HG02973 (cell line): ENCODE data around the gene TTR.

Source experiments
- ATAC-seq: cut with Tn5 transposase; IDR thresholded peaks from one replicate; pipeline ENCODE4 v1.9.1; 2021; ENCODE audit warnings: moderate library complexity; ENCODE audit not compliant: unreplicated experiment

The TTR gene

DNA sequence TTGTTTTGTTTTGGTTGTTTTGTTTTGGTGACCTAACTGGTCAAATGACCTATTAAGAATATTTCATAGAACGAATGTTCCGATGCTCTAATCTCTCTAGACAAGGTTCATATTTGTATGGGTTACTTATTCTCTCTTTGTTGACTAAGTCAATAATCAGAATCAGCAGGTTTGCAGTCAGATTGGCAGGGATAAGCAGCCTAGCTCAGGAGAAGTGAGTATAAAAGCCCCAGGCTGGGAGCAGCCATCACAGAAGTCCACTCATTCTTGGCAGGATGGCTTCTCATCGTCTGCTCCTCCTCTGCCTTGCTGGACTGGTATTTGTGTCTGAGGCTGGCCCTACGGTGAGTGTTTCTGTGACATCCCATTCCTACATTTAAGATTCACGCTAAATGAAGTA is at the start of gene TTR:
TSS of gene TTR (plus strand) at position 250 of the 400 bp plus-strand sequence. CDS start at position 276, 26 bp downstream.
- no peak for ATAC-seq

DNA sequence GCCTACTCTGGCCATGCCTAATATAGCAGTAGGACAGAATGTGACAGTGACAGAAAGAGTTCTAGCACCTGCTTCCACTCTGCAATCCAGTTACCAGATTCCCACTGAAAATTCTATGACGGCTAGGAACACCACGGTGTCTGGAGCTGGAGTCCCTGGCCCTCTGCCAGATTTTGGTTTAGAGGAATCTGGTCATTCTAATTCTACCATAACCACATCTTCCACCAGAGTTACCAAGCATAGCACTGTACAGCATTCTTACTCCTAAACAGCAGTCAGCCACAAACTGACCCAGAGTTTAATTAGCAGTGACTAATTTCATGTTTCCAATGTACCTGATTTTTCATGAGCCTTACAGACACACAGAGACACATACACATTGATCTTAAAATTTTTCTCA is 45.2 kb upstream of the TTR start:
- no peak for ATAC-seq

DNA sequence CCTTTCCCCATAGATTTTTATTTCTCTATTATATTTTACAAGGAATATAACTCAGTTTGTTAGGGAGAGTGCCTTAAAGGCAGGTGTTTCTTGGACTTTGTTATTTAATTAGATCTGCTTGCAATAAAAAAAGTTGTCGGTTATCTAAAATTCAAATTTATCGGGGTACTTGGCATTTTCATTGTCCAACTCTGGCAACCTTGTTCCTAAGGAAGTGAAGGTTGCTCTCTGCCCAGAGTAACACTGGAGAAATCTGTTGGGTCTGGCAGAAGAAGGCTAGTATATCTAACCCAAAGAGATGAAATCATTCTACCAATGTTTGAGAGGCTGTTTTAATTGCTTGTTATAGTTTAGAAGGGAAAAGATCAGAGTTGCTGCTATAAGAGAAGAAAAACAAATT is 42.8 kb upstream of the TTR start:
- no peak for ATAC-seq

DNA sequence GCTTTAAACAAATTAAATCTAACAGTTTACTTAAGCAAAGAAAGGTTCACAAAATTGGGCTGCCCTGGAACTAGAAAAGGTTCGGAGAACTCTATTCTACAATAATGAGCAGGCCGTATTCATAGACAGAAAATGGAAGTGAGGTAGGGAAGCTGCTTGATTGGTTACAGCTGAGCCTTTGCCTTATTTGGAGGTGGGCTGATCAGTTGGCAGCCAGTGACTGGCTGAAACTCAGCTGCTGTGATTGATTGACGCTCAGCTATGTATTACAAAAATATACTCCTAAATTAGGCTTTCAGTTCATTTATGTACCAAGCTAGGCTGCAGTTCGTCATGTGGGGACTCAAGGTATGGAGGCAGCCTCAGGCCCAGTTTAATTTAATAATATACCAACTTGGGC is 42.3 kb upstream of the TTR start:
- no peak for ATAC-seq

DNA sequence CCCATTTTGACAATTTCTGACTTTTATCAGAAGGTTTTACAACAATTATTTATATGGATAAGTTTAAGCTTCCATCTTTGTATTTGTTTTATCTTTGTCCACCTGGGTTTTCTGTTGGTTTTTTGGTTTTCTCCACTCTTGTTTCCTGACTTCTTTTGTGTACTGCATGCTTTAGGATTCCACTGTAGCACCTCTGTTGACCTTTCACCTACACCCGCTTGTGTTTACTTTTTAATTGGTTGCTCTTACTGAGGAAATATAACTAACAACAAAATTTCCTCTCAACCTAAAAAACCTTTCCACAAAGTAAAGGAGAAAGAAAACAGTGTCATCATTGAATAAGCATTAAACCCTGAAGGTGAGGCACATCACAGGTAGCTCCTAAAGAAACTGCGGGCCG is 39.8 kb upstream of the TTR start:
- ATAC-seq: no peak

DNA sequence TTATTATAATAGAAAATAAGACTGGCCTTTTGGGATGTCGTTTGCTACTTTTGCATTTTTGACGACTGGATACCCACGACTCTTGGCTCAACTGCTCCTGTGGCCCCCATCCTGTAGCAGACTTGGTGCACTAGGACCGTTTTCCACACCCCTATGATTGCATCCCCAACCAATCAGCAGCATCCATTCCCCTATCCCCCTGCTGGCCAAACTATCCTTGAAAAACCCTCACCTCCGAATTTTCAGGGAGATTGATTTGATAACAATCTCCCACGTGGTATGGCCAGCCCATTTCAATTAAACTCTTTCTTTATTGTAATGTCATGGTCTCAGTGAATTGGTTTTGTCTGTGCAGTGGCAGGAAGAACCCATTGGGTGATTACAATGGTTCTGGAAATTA is 37.9 kb upstream of the TTR start:
- ATAC-seq: no peak

DNA sequence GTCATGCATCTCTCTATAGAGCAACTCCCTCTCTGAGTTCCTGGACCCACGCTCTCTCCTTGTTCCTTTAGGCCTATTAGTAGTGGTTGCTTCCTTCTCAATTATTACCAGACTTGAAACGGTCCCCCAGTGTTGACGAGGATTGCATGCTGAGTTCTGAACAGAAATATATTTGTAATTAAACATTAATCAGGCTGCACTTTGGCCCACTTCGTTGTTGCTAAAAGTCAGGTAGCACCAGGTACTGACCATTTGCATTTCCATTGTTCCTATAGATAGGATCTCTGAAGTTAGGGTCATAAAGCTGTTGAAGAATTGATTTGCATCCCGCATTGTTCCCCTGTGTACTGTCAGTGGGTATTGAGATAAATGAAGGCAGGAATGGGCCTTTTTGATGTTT is 36.9 kb upstream of the TTR start:
- no peak for ATAC-seq

DNA sequence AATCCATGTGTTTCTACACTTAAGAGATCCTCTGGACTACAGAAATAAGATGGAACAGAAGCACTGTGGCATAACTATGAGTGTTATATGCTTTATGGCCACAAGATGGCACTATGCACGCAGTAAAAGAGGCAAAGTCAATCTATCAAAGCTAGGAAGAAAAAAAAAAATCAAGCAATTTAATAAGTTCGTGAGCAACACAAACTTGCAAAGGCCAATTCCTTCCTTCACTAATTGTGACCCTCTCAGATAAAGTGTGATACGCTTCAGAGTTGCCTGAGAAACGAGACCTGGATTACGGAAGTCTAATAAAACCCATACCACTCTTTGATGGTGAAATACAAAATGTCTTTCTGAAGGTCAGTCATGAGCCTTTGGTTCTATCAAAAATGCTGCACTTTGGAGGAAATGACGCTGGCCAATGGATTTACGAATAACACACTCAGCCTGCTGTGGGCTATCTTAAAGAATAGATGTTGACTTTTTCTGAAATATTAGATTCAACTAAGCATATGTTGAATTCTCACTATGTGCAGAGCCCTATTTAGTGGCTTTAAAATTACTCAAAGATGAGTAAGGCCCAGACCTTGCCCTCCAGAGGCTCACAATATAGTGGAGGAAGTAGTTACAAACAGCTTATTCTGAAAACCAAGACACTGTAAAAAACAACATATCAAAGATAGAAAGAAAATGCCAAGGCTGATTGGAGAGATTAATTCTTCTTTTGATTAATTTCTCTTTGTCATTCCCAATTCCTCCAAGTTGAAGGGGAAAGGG is 35.5 kb upstream of the TTR start:
- peak; percentile 72 for ATAC-seq

DNA sequence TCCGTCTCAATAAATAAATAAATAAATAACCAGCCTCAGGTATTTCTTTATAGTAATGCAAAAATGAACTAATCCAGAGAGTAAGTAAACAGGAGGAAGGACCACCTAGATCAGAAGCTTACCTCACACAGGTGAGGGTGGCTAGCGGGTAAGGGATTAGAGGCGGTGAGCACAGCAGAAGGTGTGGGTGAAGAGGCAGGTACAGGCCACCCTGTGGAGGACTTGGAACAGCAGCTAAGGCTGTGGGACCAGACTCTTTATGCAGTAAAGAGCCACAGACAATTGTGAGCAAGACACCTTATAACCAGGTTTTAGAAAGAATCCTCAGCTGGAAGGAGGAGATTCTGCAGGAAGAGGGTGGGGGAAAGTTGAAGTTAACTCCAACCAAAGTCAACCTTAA is 34.2 kb upstream of the TTR start:
- no peak for ATAC-seq

DNA sequence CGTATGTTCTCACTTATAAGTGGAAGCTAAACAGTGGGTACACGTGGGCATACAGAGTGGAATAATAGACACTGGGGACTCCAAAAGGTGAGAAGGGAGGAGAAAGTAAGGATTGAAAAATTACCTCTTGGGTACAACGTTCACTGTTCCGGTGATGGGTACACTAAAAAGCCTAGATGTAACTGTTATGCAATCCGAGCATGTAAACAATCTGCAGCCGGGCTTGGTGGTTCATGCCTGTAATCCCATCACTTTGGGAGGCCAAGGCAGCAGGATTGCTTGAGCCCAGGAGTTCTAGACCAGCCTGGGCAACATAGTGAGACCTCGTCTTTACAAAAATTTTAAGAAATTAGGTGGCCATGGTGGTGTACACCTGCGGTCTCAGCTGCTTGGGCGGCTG is 33.1 kb upstream of the TTR start:
- no peak for ATAC-seq

DNA sequence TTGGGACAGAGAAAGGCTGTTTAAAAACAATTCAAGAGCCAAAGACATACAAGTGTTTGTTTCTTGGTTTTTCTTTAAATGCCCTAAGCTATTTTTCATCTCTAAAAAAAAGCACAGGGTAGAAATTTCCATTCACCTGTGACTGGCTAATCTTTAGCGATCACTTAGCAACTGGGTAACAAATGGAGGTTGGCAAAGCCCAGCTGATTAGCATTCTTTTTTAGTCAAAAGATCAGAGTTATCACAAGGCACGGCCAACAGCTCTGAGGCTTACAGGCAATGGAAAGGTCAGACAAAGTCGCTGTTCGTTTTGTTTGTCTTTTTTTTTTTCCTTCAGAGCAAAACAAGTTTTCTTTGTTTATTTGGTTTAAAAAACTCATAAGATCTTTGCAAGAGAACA is 29.0 kb upstream of the TTR start:
- no peak for ATAC-seq

DNA sequence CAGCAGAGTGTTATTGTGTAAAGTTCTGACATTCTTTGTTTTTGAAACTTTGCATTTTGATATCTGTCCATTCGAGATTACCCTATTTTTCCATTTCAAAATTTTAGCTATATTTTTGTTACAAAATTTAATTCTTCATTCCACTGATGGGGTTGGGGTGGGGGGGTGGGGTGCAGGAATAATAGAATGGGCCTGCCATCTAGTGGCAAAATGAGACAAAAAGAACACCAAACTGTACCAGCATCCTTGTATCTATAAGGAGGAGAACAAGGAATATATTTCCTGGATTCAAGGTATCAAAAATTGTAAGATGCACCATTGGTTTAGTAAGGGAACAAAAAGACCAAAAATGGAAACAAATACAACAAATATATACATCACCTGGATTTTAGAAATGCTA is 27.9 kb upstream of the TTR start:
- no peak for ATAC-seq

DNA sequence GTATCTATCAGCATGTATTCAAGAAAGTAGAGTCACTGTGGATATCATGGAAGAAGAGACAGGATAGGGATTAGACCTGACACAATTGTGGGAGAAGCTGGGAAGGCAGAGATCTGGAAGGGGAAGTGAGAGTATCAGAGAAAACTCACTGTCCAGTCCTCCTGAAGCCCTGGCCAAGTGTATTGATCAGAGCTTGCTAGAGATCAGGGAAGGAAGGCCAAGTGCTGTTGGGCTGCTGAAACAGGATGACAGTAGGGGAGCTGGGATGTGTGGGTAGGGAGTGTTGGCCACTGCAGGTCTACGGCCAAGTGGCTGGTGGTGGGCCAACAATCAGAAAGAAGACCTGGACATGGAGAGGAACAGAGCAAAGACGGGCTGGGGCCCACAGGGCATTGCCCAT is 26.3 kb upstream of the TTR start:
- no peak for ATAC-seq

DNA sequence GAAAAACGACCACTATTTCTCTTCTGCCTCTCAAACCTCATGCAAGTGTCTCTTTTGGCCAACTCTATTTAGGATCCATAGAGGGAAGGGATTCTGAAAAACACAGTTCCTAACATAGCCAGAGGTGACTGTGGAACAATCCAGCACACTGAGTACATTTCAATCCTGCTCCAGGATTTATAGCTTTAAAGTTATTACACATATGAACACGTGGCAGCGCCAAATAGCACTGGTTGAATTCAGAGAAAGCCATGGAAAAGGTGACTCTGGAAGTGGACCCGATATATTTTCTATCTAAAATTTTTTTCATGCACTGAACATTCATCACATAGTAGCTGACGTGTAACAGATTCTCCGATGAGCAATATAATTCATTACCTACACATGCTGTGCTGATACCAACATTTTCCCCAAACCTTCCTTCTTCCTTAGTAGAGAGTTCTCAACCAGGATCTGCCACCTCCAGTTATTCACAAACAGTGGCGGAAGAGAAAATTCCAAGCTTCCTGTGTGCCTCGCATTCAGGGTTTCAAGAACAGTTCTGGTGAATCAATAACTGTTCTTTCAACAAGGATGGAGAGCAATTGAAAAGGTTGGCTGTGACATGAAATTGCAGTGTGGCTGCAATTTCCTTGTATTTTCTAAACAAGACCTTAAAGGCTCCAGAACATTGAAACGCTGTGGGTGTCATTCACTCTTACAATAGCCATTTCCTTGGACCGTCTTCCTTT is 25.7 kb upstream of the TTR start:
- ATAC-seq: no peak

DNA sequence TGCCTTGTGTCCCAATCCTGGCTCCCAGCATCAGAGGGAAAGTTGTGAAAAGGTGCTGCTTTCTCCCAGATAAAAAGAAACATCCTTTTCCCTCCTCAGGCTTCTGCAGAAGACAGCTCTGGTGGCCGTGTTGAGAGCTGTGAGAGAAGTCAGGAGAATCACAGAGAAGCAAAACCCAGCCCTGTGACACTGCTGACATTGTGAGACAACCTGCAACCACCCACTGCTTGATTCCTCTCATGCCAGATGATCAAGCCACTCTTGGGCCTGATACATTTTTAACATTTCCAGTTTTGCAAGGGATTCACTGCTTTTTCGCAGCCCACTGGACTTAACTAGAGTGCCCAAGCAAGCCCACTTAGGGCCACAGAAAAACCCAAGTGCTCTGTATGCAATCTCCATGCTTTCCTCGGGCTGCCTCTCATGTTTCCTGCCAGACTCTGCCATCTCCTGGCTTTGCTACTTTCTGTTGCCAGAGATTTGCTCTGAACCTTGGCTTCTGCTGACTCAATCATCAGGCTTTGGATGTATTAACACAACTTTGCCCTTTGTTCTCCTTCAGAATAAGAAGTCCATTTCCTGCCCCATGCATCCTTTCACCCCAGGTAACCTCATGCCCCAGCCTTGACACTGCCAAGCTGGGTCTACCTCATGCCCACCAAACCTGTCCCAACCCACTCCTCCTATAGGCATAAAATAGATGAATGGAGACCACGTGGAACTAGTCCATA is 24.9 kb upstream of the TTR start:
- no peak for ATAC-seq

DNA sequence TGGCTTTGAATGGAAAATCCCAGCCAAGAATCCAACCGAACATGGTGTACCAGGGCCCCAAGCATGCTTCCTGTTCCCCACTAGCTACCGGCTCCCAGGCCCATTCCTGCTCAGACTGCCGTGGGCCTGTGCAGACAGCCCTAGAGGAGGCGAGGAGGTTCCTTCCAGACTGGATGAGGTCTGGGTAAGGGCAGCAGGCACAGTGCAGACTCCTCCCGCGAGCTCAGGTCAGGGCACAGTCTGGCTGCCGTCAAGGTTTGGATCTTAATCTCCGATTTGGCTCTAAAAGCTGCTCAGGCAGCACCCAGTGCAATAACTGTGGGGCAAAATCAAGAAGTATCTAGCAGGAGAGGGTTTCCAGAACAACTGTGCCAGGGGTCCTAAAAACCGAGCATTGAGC is 19.3 kb upstream of the TTR start:
- ATAC-seq: no peak

DNA sequence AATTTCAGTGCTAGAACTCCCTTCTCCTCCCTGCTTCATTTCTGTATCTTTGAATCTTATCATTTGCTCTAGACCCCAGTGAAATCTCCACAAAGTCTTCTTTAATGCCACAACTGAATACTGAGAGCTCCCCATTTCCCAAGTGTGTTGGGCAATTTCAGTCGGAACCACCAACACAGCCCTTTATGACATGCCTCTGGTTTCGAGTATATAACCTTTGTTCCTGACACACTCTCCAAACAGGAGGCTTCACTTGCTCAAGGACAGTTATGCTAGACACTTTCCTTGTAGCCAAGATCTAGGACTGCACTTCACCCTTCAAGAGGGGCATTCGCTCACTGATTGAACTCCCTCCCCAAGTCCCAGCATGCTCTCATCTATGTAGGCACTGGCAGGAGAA is 18.6 kb upstream of the TTR start:
- no peak for ATAC-seq

DNA sequence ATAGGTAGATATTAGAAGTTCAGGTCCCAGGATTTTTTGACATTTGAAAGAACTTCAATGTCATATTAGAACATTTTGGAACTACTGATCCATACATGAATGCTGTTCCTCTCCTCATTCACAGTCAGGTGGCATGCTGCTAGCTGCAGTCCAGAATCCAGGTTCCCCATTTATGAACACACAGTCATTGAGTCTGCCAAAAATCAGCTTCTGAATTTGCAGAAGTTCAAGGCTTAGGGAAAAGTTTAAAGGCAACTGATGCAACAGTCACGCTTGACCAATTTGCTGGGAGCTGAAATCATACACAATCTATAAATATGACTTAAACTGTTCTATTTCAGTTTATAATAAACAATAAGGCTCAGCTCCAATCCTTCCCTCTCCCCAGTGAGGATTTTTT is 17.3 kb upstream of the TTR start:
- ATAC-seq: no peak

DNA sequence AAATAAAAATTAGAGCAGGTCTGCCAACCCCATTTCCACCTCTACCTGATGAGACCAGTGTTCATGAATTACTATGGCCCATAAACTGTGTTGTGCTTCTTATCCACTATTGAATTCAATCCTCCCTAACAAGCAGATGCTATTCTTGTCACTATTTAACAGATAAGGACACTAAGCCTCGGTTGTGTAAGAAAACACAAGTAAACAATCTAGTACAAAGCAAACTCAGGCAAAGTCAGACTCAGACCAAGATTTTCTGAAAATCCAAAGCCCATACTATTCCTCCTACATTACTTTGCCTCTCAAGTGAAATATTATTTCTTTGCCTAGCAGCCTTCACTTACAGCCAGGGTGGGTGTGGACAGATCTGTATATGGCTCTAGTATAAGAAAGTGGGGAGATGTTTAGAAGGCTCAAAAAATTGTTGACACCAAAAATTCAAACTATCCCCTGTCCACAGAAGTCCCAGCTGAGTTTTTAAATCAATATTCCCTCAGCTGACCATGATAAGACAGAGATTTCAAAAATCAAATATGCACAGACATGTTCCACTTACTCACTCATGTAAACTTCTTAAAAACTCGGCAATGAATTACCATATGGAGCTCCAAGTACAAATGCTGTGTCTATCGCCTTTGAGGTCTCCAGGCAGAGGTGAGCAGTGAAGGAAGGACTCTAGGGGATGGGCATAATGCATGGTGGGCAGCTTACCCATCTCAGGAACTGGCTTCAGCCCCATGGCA is 16.0 kb upstream of the TTR start:
- no peak for ATAC-seq

DNA sequence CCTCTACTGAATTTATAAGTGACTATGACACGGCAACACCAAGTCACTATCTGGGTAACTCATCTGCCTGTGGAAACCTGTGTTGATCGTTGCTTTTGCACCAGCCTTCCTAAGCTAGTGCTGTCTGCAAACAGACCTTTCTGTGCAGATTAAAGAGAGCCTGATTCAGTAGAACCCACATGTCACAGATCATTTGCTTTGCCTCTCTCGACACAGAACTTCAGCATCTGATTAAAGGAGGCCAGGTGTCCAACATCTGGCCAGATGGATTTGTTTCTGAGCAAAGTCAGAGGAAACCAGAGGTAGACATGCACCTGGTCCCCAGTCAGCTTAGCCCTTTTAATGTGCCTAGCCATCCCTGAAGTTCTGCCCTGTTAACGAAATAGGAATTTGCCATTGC is 15.0 kb upstream of the TTR start:
- peak; percentile 61 for ATAC-seq

DNA sequence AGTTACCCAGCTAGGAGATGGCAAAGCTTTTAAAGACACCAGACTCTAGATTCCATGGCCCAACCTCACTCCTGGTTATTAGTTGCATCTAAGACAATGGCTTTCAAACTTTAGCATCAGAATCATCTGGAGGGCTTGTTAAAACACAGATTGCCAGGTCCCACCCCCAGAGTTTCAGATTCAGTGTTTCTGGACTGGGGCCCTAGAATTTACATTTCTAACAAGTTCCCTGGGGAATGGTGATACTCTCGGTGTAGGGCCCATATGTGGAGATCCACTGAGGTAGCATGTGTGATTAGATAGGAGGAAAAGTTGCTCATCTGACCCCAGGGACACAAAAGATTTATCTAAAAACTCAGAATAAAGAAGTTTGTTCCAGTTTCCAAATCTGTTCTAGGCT is 14.5 kb upstream of the TTR start:
- peak; percentile 18 for ATAC-seq
